ENCODE data around the gene GAK.

The GAK gene

GRCh38 chr4:907691-908425, 24.3 kb downstream of the GAK start:
- no peak for DNase-seq (ENCODE audit: low read depth)

GRCh38 chr4:907103-907400, 25.1 kb downstream of the GAK start:
- DNase-seq (ENCODE audit: low read depth) = no peak

- no peak for DNase-seq (ENCODE audit: low read depth)
Measured at GRCh38 chr4:906339-907102, 25.6 kb downstream of the GAK start.

GRCh38 chr4:905485-906338, 26.4 kb downstream of the GAK start:
- no peak for DNase-seq (ENCODE audit: low read depth)

- no peak for DNase-seq (ENCODE audit: low read depth)
Measured at GRCh38 chr4:903066-904046, 28.8 kb downstream of the GAK start.

- DNase-seq (ENCODE audit: low read depth) = no peak
Measured at GRCh38 chr4:901192-901910, 30.8 kb downstream of the GAK start.

GRCh38 chr4:900721-901120, 31.4 kb downstream of the GAK start:
- DNase-seq (ENCODE audit: low read depth) = no peak

GRCh38 chr4:900073-900472, 32.0 kb downstream of the GAK start:
- DNase-seq (ENCODE audit: low read depth) = no peak

- no peak for DNase-seq (ENCODE audit: low read depth)
Measured at GRCh38 chr4:899556-899906, 32.6 kb downstream of the GAK start.

- no peak for DNase-seq (ENCODE audit: low read depth)
Measured at GRCh38 chr4:898869-899555, 33.1 kb downstream of the GAK start.

- no peak for DNase-seq (ENCODE audit: low read depth)
Measured at GRCh38 chr4:898123-898522, 34.0 kb downstream of the GAK start.

GRCh38 chr4:896630-897029, 35.5 kb downstream of the GAK start:
- DNase-seq (ENCODE audit: low read depth) = no peak

- no peak for DNase-seq (ENCODE audit: low read depth)
Measured at GRCh38 chr4:896216-896615, 35.9 kb downstream of the GAK start.

GRCh38 chr4:895596-895995, 36.5 kb downstream of the GAK start:
- DNase-seq (ENCODE audit: low read depth) = no peak

- DNase-seq (ENCODE audit: low read depth) = no peak
Measured at GRCh38 chr4:893995-894705, 38.0 kb downstream of the GAK start.

- no peak for DNase-seq (ENCODE audit: low read depth)
Measured at GRCh38 chr4:893276-893994, 38.7 kb downstream of the GAK start.

GRCh38 chr4:892780-893179, 39.3 kb downstream of the GAK start:
- no peak for DNase-seq (ENCODE audit: low read depth)

GRCh38 chr4:891747-892146, 40.4 kb downstream of the GAK start:
- DNase-seq (ENCODE audit: low read depth) = no peak

GRCh38 chr4:890036-890695, 42.0 kb downstream of the GAK start:
- DNase-seq (ENCODE audit: low read depth) = no peak

Data from non-pigmented ciliary epithelial cell (primary cell).